Pons (tissue), 1 donor: Measurements from ENCODE around the gene EXOC6.
"Not testable (repeated sequence)": the region's sequence is repeated elsewhere in the genome, so short reads cannot be mapped to it uniquely, and the experiment has no call there.

Source experiments
- DNase-seq: peaks from one replicate; pipeline ENCODE4 v3.0.0-alpha.2; 2016; ENCODE audit warnings: low spot score

The EXOC6 gene

DNA sequence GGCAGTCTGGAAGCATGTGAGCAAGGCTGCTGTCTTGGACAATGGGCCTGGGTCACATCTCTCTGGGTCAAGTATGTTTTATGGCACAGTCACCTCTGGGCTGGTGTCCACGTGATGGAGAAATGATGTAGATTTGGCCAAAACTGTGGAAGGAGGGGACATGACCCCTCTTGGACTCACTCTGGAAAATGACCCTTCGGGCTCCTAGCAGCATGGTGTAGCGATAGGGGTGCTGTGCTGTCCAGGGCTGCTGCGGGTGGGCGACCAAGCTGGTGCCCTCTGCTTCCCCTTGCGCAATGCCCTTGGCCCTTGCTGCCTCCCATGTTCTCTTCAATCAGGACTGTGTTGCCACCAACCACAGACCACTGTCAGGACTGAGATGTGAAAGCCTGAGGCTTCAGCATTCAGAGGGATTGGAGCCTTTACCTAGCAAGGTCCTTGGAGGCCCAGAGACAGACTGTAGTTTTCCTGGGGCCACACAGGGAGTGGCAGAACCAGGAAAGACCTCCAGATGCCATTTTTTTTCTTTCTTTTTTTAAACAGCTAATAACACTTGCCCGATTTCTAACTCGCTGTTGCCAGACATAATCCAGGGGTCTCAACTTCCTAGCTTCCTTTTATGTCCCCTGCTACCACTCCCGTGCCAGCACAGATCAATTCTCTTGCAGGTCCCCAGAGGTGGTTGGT lies 231.5 kb downstream of the EXOC6 start:
- DNase-seq: no peak

DNA sequence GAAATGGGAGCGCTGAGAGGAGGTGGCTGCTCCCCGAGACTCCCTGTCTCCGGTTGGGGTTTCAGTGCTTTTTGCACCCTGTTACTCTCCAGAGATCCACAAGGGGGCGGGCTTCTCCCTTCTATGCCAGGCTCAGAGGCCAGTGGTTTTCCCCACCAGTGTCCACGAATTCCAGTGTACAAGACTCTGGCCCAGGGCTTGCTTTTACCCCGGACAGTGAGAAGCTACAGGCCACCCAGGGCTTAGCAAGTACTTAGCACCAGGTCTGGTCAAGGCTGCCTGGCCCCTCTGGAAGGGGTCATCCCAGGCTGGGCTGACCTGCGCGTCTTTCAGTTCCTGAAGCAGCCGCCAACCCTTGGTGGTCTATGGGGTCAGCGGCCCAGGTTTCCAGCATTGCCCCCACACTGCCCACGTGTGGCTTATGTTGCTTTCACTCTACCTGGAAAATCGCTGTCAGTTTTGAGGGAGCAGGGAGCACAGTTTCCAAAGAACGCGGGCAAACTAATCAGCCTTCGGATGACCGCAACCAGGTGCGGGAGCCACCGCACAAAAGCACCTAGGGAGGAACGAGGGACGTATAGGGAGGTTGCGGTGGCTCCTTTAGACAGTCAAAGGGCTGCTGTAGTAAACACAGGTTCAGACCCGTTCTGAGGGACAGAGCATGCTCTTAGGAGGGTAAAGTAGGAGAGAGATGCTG lies 232.2 kb downstream of the EXOC6 start:
- DNase-seq: peak; percentile 20

DNA sequence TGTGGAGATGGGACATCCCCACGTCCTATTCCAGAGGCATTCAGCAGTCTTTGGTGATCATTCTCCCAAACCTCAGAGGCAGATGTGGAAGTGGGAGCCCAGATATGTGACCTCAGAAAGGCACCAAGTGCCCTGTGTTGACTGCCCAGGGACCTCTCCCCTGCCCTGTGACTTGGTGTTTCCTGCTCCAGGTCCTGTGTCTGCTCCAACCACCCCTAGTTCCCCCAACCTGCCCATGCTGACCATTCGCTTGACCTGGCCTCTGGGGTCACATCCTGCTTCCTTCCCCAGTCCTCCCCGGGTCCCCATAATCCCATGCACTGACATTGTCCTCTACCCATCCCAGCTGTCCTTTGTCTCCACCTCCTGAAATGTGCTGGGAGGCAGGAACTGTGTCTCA lies 233.0 kb downstream of the EXOC6 start:
- DNase-seq: no peak

DNA sequence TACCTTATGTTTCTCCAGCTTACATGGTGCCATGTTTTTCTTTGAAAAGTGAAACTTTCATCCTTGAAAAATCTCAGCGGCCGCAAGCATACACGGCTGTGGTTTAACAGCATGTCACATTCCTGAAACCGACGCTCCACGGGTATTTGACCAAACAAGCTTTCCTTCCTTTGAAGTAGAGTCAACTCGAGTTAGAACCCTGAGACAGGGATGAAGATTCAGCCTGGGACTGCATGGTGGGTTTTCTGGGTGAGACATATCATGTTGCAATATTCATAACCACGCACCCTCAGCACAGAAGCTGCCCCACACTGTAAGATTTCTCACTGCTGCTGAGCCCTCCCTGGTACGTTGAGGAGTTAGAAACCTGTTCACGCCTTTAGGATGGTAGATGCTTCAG lies 233.5 kb downstream of the EXOC6 start:
- DNase-seq: no peak

DNA sequence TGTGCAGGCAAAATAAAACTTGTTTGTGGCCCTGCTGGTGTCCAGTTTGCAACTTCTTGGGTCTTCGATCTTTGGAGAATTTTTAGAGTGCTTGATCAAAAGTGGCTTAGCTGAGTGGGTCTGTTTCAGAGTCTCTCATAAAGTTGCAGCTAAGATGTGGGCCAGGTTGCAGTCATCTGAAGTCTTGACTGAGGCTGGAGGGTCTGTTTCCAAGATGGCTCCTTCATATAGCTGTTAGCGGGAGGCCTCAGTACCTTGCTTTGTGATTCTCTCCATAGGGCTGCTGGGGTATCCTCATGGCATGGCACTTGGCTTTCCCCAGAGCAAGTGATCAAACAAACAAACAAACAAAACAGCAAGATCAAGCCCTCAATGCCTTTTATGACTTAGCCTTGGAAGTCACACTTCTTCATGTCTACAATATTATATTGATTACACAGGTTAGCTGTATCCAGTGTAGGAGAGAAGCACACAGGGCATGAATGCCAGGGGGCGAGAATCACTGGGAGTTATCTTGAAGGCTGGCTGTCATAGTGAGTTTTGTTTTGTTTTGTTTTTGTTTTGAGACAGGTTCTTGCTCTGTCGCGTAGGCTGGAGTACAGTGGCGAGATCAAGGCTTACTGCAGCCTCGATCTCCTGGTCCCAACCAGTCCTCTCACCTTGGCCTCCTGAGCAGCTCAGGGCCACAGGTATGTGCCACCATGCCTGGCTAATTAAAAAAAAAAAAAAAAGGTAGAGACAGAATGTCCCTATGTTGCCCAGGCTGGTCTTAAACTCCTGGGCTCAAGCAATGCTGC lies 235.6 kb downstream of the EXOC6 start:
- no peak for DNase-seq

DNA sequence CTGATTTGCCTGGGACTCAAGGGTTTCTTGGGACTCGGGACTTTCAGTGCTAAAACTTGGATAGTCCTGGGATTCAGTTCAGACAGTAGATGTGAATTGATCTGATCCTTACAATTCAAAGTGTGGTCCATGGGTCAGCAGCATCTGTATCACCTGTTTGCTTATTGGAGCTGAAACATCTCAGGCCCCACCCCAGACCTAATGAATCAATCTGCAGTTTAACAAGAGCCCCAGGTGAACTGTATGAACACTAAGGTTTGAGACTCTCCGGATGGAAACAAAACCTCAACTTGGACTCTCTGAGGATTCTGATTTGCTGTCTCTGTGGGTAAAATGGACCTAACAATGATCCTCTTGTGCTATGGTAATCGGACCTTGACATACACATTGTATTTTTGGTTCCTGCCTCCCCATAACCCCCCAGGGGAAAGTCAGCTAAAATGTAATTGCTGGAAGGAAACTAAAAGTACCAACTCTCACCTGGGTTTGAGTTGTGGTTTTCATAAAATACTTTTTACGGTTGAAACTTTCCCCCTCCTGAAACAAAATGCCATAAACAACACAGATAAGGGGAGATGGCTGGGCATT lies 237.0 kb downstream of the EXOC6 start:
- no peak for DNase-seq

DNA sequence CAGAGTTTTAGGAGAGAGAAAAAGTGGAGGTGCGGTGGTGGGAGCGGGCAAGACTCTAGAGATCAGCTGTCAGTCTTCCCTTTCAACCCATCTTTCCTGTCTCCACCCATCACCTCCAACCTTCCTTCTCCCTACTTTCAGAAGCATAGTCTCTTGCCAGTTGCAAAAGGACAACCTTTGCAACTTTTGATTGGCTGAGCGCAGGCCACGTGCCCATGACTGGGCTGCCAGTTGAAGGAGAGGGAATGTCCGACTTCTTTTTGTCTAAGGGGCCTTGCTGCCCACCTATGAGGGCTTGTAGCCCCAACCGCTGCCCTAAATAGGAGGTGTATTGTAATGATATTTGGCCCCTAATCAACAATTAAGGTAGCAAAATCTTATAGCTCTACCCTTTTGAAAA lies 238.0 kb downstream of the EXOC6 start:
- no peak for DNase-seq

DNA sequence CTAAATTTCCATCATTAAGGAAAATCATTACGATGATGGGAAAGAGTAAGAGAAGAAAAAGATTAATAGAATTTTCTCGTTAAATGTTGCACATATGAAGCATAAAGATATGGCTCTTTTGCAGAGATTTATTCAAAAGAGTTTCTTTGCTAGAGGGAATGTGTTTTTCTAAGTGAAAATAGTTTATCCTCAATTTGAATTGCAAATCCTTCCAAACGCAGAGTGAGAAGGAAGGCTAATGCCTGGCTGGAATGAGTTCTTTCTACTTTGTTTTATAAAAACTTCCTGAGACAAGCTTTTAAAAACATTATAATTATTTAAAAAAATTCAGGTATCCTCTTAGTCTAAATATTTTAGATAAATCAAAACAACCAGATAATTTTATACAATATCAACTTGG lies 239.5 kb downstream of the EXOC6 start:
- DNase-seq: no peak

DNA sequence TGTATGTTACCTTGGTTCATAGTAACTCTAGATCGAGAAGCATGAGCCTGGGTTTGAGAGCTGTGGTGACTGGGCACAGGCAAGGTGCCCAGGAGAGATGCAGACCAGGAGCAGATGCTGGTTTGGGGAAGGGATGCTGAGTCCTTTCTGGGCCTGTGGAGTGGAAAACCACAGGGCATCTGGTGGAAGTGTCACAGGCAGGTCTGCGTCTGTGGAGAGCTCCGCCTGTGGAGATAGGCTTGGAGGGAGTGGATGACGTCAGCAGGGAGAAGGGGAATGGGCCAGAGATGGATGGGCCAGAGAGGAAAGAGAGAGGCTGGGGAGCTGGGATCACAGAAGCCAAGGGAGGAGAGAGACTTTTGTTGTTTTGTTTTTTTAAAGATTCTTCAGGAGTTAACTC lies 240.1 kb downstream of the EXOC6 start:
- no peak for DNase-seq

DNA sequence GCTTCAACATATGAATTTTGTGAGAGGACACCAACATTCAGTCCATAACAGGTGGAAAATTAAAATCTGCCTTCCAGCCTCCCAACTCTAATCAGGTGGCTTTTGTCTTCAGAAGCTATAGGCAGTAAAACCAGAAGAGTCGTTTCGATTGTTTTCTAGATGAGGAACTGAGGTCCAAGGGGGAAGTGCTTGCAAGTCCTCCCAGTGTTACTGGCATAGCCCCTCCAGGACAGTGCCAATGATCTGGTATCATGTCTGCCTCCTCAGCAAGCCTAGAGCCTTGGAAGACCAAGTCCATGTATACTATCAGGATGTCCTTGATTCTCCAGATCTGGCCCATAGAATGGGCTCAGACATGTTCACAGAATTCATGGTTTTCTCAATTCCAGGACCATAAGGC lies 242.3 kb downstream of the EXOC6 start:
- DNase-seq: no peak

DNA sequence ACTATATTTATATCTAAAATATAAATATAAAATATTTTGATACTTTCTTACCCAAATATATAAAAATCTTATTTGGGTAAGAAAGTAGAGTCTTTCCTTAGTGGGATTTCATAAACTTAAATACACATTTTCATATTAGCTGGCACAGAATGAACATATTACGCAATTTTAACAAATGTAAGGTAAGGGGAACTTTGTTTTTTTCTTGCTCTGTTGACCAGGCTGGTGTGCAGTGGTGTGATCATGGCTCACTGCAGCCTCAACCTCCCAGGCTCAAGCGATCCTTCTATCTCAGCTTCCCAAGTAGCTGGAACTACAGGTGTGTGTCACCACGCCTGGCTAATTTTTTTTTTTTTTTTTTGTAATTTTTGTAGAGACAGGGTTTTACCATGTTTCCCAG lies 243.6 kb downstream of the EXOC6 start:
- no peak for DNase-seq

DNA sequence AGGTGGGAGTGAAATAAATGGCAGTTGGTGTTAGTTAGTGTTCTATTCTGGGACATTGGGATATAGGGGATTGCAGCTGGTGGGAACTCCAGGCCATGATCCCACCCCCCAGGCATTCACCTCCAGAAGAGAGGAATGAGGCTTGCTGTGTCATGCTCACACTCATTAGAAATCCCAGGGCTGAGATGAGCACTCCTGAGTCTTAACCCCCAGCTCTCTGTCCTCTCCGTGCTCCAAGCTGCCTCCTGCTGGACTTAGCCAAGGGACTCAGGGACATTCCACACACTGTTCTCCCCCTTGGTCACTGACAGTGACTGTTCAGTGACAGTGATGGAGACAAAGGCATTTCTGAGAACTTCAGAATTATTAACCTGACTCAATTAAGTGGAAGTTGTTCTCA lies 246.9 kb downstream of the EXOC6 start:
- DNase-seq: no peak

DNA sequence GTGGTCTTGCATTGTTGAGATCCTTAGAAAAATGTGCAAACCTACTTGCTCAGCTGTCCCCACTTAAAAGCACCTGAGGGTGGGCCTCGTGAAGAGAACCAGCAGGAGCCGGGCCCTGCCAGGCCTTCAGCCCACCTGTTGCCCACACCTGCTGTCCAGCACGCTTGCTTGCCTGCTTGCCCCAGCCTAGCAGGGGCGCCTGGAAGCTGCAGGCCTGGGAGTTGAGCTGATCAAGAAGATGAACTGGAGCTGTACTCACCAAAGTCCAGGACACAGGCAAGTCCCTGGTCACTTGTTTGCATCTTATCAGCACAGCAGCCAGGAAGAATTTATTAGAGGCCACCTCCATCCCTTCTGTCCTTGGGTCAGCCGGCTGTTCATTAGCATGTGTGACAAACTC lies 248.6 kb downstream of the EXOC6 start:
- no peak for DNase-seq

DNA sequence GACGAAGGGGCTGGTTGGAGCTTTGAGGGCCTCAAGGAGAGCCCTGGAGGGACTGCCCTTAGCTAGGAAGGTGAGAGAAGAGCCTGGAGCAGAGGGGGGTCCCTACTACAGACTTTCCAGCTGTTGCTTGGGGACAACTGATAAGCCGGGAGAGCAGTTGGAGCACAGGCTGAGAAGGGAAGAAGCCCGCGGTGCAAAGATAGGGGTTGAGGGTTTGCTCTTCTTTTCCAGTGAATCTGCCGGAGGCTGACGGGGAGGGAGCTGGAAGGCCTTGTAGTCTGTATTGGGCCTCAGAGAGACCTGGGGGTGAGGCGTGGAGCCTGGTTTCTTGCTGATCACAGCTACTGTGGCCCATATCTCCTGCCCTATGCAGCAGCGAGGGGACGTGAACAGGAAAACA lies 249.1 kb downstream of the EXOC6 start:
- no peak for DNase-seq

DNA sequence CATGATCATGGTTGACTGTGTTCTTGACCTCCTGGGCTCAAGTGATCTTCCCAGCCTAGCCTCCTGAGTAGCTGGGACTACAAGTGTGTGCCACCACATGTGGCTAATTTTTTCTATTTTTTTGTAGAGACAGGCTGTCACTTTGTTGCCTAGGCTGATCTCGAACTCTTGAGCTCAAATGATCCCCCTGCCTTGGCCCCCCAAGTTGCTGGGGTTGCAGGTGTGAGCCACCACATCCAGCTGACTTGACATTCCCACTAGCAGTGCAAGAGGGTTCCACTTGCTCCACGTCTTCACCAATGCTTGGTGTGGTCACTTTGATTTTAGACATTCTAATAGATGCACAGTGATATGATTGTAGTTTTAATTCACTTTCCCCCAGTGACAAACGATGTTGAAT lies 250.5 kb downstream of the EXOC6 start:
- DNase-seq: no peak

DNA sequence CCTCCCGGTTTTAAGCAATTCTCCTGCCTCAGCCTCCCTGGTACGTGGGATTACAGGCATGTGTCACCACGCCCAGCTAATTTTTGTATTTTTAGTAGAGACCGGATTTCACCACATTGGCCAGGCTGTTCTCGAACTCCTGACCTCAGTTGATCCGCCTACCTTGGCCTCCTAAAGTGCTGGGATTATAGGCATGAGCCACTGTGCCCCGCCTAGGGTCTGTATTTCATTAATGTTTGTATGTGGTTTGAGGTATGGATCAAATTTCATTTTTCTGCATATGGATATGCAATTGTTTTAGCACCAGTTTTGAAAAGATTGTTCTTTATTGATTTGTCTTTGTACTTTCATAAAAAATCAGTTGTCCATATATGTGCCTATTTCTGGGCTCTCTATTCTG lies 251.3 kb downstream of the EXOC6 start:
- DNase-seq: no peak

DNA sequence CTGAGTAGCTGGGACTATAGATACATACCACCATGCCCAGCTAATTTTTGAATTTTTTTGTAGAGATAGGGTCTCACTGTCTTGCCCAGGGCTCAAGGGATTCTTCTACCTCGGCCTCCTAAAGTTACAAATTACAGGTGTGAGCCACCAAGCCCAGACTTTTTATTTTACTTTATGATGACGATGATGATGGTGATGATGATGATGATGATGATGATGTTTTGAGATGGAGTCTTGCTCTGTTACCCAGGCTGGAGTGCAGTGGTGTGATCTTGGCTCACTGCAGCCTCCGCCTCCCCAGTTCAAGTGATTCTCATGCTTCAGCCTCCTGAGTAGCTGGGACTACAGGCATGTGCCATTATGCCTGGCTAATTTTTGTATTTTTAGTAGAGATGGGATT lies 252.8 kb downstream of the EXOC6 start:
- not testable (repeated sequence) for DNase-seq

DNA sequence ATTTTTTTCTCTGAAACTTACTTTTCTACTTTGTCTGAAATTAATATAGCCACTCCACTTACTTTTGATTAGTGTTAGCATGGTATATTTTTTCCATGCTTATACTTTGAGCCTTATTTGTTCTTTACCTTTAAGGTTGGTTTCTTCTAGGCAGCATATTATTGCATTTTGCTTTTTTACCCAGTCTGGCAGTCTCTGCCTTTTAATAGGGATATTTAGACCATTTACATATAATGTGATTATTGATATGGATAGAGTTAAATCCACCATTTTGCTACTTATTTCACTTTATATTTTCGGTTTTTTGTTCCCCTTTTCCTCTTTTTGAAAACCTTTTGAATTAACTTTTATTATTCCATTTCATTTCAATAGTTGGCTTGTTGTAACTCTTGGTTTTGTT lies 255.6 kb downstream of the EXOC6 start:
- DNase-seq: no peak

DNA sequence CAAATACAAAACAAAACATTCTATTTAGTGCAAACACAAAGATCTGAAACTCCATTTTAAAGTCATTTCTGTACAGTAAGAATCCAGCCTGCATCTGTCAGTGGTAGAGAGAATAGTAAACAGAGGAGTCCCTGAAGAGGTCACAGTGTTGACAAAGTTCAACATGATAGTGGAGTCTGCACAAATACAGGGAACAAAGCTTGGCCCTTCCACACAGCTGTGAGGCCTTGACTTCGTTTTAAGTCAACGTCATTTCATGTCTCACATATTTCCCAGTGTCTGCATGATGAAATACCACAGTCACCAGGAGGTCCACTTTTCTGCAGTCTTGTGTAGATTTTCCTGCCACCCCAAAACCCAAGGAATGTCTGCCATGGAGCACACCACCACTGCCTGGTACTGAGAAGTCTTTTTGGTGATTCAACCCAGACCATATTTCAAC lies 258.3 kb downstream of the EXOC6 start:
- DNase-seq: no peak
